Esophagus squamous epithelium (tissue), 5 donors: ENCODE measurements around the gene NAA50. TPM values are rescaled to one million over a fixed set of nuclear protein-coding genes. Genes with fewer than 3 reads are reported as not detected.

Experiments used
- DNase-seq: peaks from one replicate; lab custom pipeline; 2025; lab: John Stamatoyannopoulos, UW
- H3K27ac ChIP-seq, 4 donors: fragments of 200-600 bp; sonication (generic); one replicate each; pipeline ENCODE4 v1.5.1; 2016 to 2019; ENCODE audit warnings: mild to moderate bottlenecking in 1 of 4
- H3K27me3 ChIP-seq, 4 donors: fragments of 200-600 bp; sonication (generic); 1 replicate in 3 of 4; 2 replicates in 1 of 4; pipeline versions ENCODE4 v1.5.1 to v1.6.0; 2017 to 2021; ENCODE audit warnings: antibody characterized with exemption in 1 of 4
- H3K36me3 ChIP-seq, 3 donors: fragments of 200-600 bp; sonication (generic); one replicate each; pipeline ENCODE4 v1.5.1; 2016 to 2019
- H3K4me1 ChIP-seq, 3 donors: fragments of 200-600 bp; sonication (generic); one replicate each; pipeline ENCODE4 v1.5.1; 2017 to 2019
- H3K4me3 ChIP-seq, 4 donors: fragments of 200-600 bp; sonication (generic); 1 replicate in 3 of 4; 2 replicates in 1 of 4; pipeline ENCODE4 v1.5.1; 2016 to 2019; ENCODE audit warnings: mild to moderate bottlenecking in 2 of 4, moderate library complexity in 1 of 4
- H3K9me3 ChIP-seq, 3 donors: fragments of 200-600 bp; sonication (generic); one replicate each; pipeline ENCODE4 v1.5.1; 2016 to 2019
- CTCF ChIP-seq, 6 experiments: fragments of 450-650 bp in 4 of 6; fragments of 200-600 bp in 2 of 6; sonication (generic) in 2 of 6; IDR thresholded peaks; one replicate each; pipeline ENCODE4 v1.5.1; 2016 to 2019; ENCODE audit warnings: antibody characterized with exemption in 6 of 6, mild to moderate bottlenecking in 4 of 6, moderate library complexity in 4 of 6
- POLR2A ChIP-seq, 4 donors: fragments of 450-650 bp; IDR thresholded peaks; one replicate each; pipeline ENCODE4 v1.6.1; 2017; ENCODE audit warnings: antibody characterized with exemption in 4 of 4, mild to moderate bottlenecking in 4 of 4, moderate library complexity in 3 of 4
- WGBS, 2 donors: methylation state at CpG; one replicate each; pipeline ENCODE4 v1.1.5; 2018; 5-methylcytosine and 5-hydroxymethylcytosine counted together
- intact Hi-C: fragments of 100-400 bp; cut with DNase I; formaldehyde crosslinking; loops from one replicate; pipeline ENCODE4 v1.15.0; 2022
- total RNA-seq, 4 donors: library from RNA; depleted of rRNA; stranded (reverse); fragments of >200 nt; gene quantifications; one replicate each; pipeline ENCODE4 v1.1.0, GENCODE V29; 2016
- donor health status: DM: yes; HTN: yes; CAD: no.

NAA50 gene
- total RNA-seq, 4 donors from 2014 or later = 142 to 248 (median 228) TPM

DNA sequence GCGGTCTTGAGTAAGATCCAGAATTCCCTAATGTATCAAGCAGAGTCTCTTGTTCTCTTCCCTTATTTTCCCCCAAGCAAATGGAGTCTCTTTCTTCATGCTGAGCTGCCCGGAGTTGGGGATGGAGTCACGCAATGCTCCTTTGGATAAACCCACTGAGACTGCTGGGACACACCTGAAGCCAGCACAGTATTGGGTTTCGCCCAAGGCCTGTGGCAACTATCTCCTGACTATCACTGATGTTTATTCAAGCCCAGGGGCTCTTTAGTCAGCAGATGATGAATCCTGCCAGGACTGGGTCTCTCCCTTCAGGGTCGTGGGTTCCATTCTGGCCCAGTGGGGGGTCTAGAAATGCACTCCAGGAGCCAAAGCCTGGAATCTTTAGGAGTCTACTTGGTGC is 60.9 kb downstream of the NAA50 start:
- peaks cover 0 to 24% (median 0%) of the 10 kb centered on the region in 3 donors for H3K36me3 ChIP-seq
- no peak overlapping the region for H3K4me3 ChIP-seq
- H3K9me3 ChIP-seq = peaks cover 0 to 9% (median 0%) of the 10 kb centered on the region in 3 donors
- WGBS, 2 donors = 80 to 100% methylated on average over 3 to 5 of the region's 5 CpGs
- no peak for DNase-seq
- intact Hi-C loops = no loop called here
- H3K27me3 ChIP-seq = no peaks in the 10 kb centered on the region
- TF ChIP-seq CTCF (IDR thresholded peaks at IDR 0.05) (no peak), POLR2A (IDR thresholded peaks at IDR 0.05) (no peak)
- no peak overlapping the region for H3K27ac ChIP-seq
- H3K4me1 ChIP-seq = no peaks in the 10 kb centered on the region

GRCh38 chr3:113684271-113684819 is 61.7 kb downstream of the NAA50 start:
- no peak overlapping the region for H3K27ac ChIP-seq
- no peak overlapping the region for H3K4me3 ChIP-seq
- no peak for DNase-seq
- WGBS, 2 donors = 95 to 96% methylated on average over 3 of the region's 3 CpGs
- no peaks in the 10 kb centered on the region for H3K4me1 ChIP-seq
- no peaks in the 10 kb centered on the region for H3K27me3 ChIP-seq
- no peak for TF ChIP-seq POLR2A (IDR thresholded peaks at IDR 0.05)
- TF ChIP-seq CTCF (IDR thresholded peaks at IDR 0.05) = no peak
- intact Hi-C loops = no loop called here
- H3K9me3 ChIP-seq = peaks cover 0 to 9% (median 0%) of the 10 kb centered on the region in 3 donors
- peaks cover 0 to 24% (median 0%) of the 10 kb centered on the region in 3 donors for H3K36me3 ChIP-seq

GRCh38 chr3:113678773-113679172 is 67.3 kb downstream of the NAA50 start:
- no peak for TF ChIP-seq POLR2A (IDR thresholded peaks at IDR 0.05)
- H3K27me3 ChIP-seq = no peaks in the 10 kb centered on the region
- DNase-seq = no peak
- no peak overlapping the region for H3K4me3 ChIP-seq
- H3K27ac ChIP-seq = no peak overlapping the region
- intact Hi-C loops = no loop called here
- no peaks in the 10 kb centered on the region for H3K9me3 ChIP-seq
- H3K36me3 ChIP-seq = peaks cover 0 to 36% (median 0%) of the 10 kb centered on the region in 3 donors
- no peaks in the 10 kb centered on the region for H3K4me1 ChIP-seq
- 96 to 98% methylated on average over 4 of the region's 4 CpGs for WGBS, 2 donors

DNA sequence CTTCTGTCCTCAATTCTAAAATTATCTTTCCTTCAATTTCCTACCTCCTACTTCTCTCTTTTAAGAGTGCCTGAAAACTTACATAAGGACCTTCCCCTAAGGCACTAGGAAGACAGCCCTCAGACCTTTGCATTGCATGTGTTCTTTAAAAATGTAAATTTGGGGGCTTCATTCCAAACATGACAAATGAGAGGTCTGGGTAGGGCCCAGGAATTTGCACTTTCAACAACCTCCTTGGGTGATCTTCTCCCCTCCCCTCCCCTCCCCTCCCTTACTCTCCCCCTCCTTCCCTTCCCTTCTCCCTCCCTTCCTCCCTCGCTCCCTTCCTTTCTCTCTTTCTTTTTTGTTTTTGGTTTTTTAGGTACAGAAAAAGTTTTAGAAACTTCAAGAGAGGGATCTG is 68.3 kb downstream of the NAA50 start:
- peaks cover 0 to 46% (median 0%) of the 10 kb centered on the region in 3 donors for H3K36me3 ChIP-seq
- H3K4me1 ChIP-seq = no peaks in the 10 kb centered on the region
- TF ChIP-seq CTCF (IDR thresholded peaks at IDR 0.05) = no peak
- no peak for TF ChIP-seq POLR2A (IDR thresholded peaks at IDR 0.05)
- no peaks in the 10 kb centered on the region for H3K9me3 ChIP-seq
- no peak overlapping the region for H3K4me3 ChIP-seq
- intact Hi-C loops = no loop called here
- no peak overlapping the region for H3K27ac ChIP-seq
- 83 to 100% methylated on average over 1 of the region's 1 CpG for WGBS, 2 donors
- H3K27me3 ChIP-seq = no peaks in the 10 kb centered on the region
- no peak for DNase-seq

GRCh38 chr3:113676261-113676660 is 69.8 kb downstream of the NAA50 start:
- DNase-seq = no peak
- Histone ChIP-seq H3K27ac (no peak overlapping the region), H3K9me3 (no peaks in the 10 kb centered on the region), H3K27me3 (no peaks in the 10 kb centered on the region), H3K4me1 (no peaks in the 10 kb centered on the region), H3K4me3 (no peak overlapping the region), H3K36me3 (peaks cover 0 to 60% (median 0%) of the 10 kb centered on the region in 3 donors)
- intact Hi-C loops = no loop called here
- TF ChIP-seq CTCF (IDR thresholded peaks at IDR 0.05) = no peak
- TF ChIP-seq POLR2A (IDR thresholded peaks at IDR 0.05) = no peak
- WGBS, 2 donors = 74 to 79% methylated on average over 3 of the region's 3 CpGs
